HepG2 (cell line): ENCODE data around the gene GPBAR1. TPM values are rescaled to one million over a fixed set of nuclear protein-coding genes. Genes with fewer than 3 reads are reported as not detected.

Source experiments
- ATAC-seq: fragments of 200-7000 bp; cut with Tn5 transposase; 3 replicates; pipeline ENCODE4 v1.9.1; 2020; ENCODE audit warnings: mild to moderate bottlenecking, moderate library complexity
- BruUV-seq: library from RNA; stranded (reverse); fragments of 400-500 nt; replicated peaks from 2 replicates; lab custom pipeline; 2021; lab: Mats Ljungman, UMichigan
- CTCF ChIA-PET: fragments of 300-600 bp; formaldehyde crosslinking; extraction: SDS; loops from one replicate; lab custom pipeline; 2021; ENCODE audit warnings: low total read pairs, inconsistent platforms, low intra/inter-chr PET ratio; lab: Yijun Ruan, JAX
- POLR2A ChIA-PET: fragments of 350-600 bp; sonication (Branson Sonifier 250); formaldehyde crosslinking; loops from one replicate; lab custom pipeline; 2020; ENCODE audit warnings: antibody characterized with exemption, inconsistent platforms; lab: Yijun Ruan, JAX
- DNase-seq: peaks from one replicate; pipeline ENCODE4 v3.0.0-alpha.2; 2015; ENCODE audit warnings: low spot score
- FAIRE-seq: peaks from 3 replicates; lab custom pipeline; 2011; peaks lifted over from hg19 to GRCh38; lab: Jason Lieb, UNC
- H2AFZ ChIP-seq: one replicate; pipeline ENCODE4 v1.6.1; 2011; ENCODE audit warnings: low read length, inconsistent platforms
- H3K27ac ChIP-seq: fragments of 300-600 bp; 3 replicates; pipeline ENCODE4 v1.8.0; 2011; ENCODE audit warnings: mixed run types, mild to moderate bottlenecking, mixed read lengths, low read length, inconsistent platforms; ENCODE audit not compliant: insufficient read depth; ENCODE audit errors: extremely low read length
- H3K27me3 ChIP-seq, 2 experiments: fragments of 200-600 bp in 1 of 2; 2 replicates in 1 of 2; 3 replicates in 1 of 2; pipeline versions ENCODE4 v1.6.0 to v1.8.0; 2011; ENCODE audit warnings: low read length in 2 of 2, mild to moderate bottlenecking in 2 of 2, moderate library complexity in 2 of 2, inconsistent platforms in 1 of 2; ENCODE audit not compliant: insufficient read depth in 2 of 2, control insufficient read depth in 1 of 2
- H3K36me3 ChIP-seq, 2 experiments: fragments of 200-600 bp in 1 of 2; replicated peaks in 1 of 2; 2 replicates in 1 of 2; 3 replicates in 1 of 2; pipeline versions ENCODE4 v1.5.1 to v1.8.0; 2011; ENCODE audit warnings: low read length in 2 of 2, inconsistent platforms in 1 of 2; ENCODE audit not compliant: insufficient read depth in 2 of 2, control insufficient read depth in 1 of 2
- H3K4me1 ChIP-seq: 2 replicates; pipeline ENCODE4 v1.5.1; 2012; ENCODE audit warnings: low read length, inconsistent platforms; ENCODE audit not compliant: insufficient read depth
- H3K4me2 ChIP-seq: 2 replicates; pipeline ENCODE4 v1.6.0; 2011; ENCODE audit warnings: low read depth, low read length, inconsistent platforms
- H3K4me3 ChIP-seq, 3 experiments: fragments of 200-600 bp in 1 of 3; sonication (generic), shearing (Covaris generic) in 1 of 3; replicated peaks in 1 of 3; 2 replicates each; pipeline ENCODE4 v1.5.1; 2011 to 2016; ENCODE audit warnings: low read length in 3 of 3, inconsistent platforms in 2 of 3, low read depth in 2 of 3, mild to moderate bottlenecking in 2 of 3, control low read depth in 1 of 3, mixed read lengths in 1 of 3; ENCODE audit not compliant: insufficient read depth in 1 of 3
- H3K79me2 ChIP-seq: one replicate; pipeline ENCODE4 v1.6.1; 2011; ENCODE audit warnings: low read length, inconsistent platforms; ENCODE audit not compliant: insufficient read depth
- H3K9ac ChIP-seq: 2 replicates; pipeline ENCODE4 v1.6.0; 2011; ENCODE audit warnings: mild to moderate bottlenecking, low read depth, low read length, inconsistent platforms; ENCODE audit not compliant: insufficient read depth
- H3K9me3 ChIP-seq: 2 replicates; pipeline ENCODE4 v1.5.1; 2012; ENCODE audit warnings: mild to moderate bottlenecking, low read length
- H4K20me1 ChIP-seq: 2 replicates; pipeline ENCODE4 v1.6.0; 2011; ENCODE audit warnings: inconsistent platforms, mild to moderate bottlenecking, low read length, moderate library complexity; ENCODE audit not compliant: insufficient read depth
- BCL6 ChIP-seq: IDR thresholded peaks from 2 replicates; pipeline ENCODE4 v1.6.1; 2016; ENCODE audit warnings: missing genetic modification reagents, missing compliant biosample characterization
- CAMTA2 ChIP-seq: sonication (generic); formaldehyde crosslinking; IDR thresholded peaks from 2 replicates; pipeline ENCODE4 v1.4.0; 2020; ENCODE audit warnings: mild to moderate bottlenecking, missing genetic modification reagents, borderline replicate concordance
- HINFP ChIP-seq: sonication (generic); formaldehyde crosslinking; IDR thresholded peaks from 2 replicates; pipeline ENCODE4 v1.4.0; 2020; ENCODE audit warnings: low read depth, mild to moderate bottlenecking, missing genetic modification reagents
- KDM4B ChIP-seq: sonication (generic); formaldehyde crosslinking; IDR thresholded peaks from 2 replicates; pipeline ENCODE4 v1.4.0; 2020; ENCODE audit warnings: missing genetic modification reagents
- MBD4 ChIP-seq: IDR thresholded peaks from 2 replicates; pipeline ENCODE4 v1.6.1; 2012; ENCODE audit warnings: low read length, inconsistent platforms, borderline replicate concordance
- MEF2D ChIP-seq: sonication (generic); formaldehyde crosslinking; IDR thresholded peaks from 2 replicates; pipeline ENCODE4 v1.5.1; 2020; ENCODE audit warnings: mild to moderate bottlenecking, missing genetic modification reagents
- PAF1 ChIP-seq: IDR thresholded peaks from 2 replicates; pipeline ENCODE4 v1.6.1; 2016; ENCODE audit warnings: missing genetic modification reagents, missing compliant biosample characterization
- SALL2 ChIP-seq: sonication (generic); formaldehyde crosslinking; IDR thresholded peaks from 2 replicates; pipeline ENCODE4 v1.8.1; 2023; ENCODE audit warnings: mild to moderate bottlenecking, missing genetic modification reagents, inconsistent platforms
- SMAD1 ChIP-seq: sonication (generic); formaldehyde crosslinking; IDR thresholded peaks from 2 replicates; pipeline ENCODE4 v1.4.0; 2020; ENCODE audit warnings: missing genetic modification reagents, low read depth, mild to moderate bottlenecking, borderline replicate concordance
- SP4 ChIP-seq: sonication (generic); formaldehyde crosslinking; IDR thresholded peaks from 2 replicates; pipeline ENCODE4 v1.8.1; 2023; ENCODE audit warnings: mild to moderate bottlenecking, missing genetic modification reagents
- TFDP1 ChIP-seq: IDR thresholded peaks from 2 replicates; pipeline ENCODE4 v1.6.1; 2016; ENCODE audit warnings: missing compliant biosample characterization, missing genetic modification reagents, borderline replicate concordance
- TRIM24 ChIP-seq: sonication (generic); formaldehyde crosslinking; IDR thresholded peaks from 2 replicates; pipeline ENCODE4 v1.8.0; 2022; ENCODE audit warnings: mild to moderate bottlenecking, missing genetic modification reagents
- ZBTB7A ChIP-seq: sonication (generic); formaldehyde crosslinking; IDR thresholded peaks from 2 replicates; pipeline ENCODE4 v1.8.0; 2022; ENCODE audit warnings: mild to moderate bottlenecking, missing genetic modification reagents
- ZNF549 ChIP-seq: sonication (generic); formaldehyde crosslinking; IDR thresholded peaks from 2 replicates; pipeline ENCODE4 v1.5.0; 2020; ENCODE audit warnings: missing genetic modification reagents
- ZNF607 ChIP-seq: sonication (generic); formaldehyde crosslinking; IDR thresholded peaks from 2 replicates; pipeline ENCODE4 v1.5.1; 2020; ENCODE audit warnings: missing genetic modification reagents, mild to moderate bottlenecking, borderline replicate concordance
- ZNF615 ChIP-seq: sonication (generic); formaldehyde crosslinking; IDR thresholded peaks from 2 replicates; pipeline ENCODE4 v1.5.0; 2020; ENCODE audit warnings: mild to moderate bottlenecking, missing genetic modification reagents, borderline replicate concordance
- WGBS: methylation state at CpG from one replicate; pipeline ENCODE4 v1.1.6; 2017; ENCODE audit warnings: low lambda C conversion rate; 5-methylcytosine and 5-hydroxymethylcytosine counted together
- in situ Hi-C: cut with HindIII; loops from 2 replicates; pipeline ENCODE4 v1.10.0; 2017; ENCODE audit warnings: low pct_unique_long_range_greater_than_20kb; ENCODE audit not compliant: extremely low pct_ligation_motif_present
- intact Hi-C: fragments of 100-400 bp; cut with micrococcal nuclease; formaldehyde crosslinking; loops from one replicate; pipeline ENCODE4 v1.10.0; 2022; ENCODE audit not compliant: unreplicated experiment
- polyA plus RNA-seq, 8 experiments: library from polyadenylated mRNA; depleted of rRNA in 3 of 8; stranded (reverse) in 7 of 8; unstranded in 1 of 8; fragments of >200 nt; fragmentation: Illumina TruSeq in 4 of 8; extraction: Trizol in 4 of 8; gene quantifications; 2 replicates each; pipeline versions ENCODE4 v1.2.1 to v1.2.3, GENCODE V29; 2011 to 2016; ENCODE audit warnings: low read depth in 4 of 8, missing spikeins in 1 of 8, mixed read lengths in 1 of 8; ENCODE audit not compliant: insufficient read depth in 1 of 8
- total RNA-seq, 5 experiments: library from RNA; depleted of rRNA; stranded (reverse); fragments of >200 nt; fragmentation: Illumina TruSeq; extraction: Trizol; gene quantifications; 2 replicates each; pipeline ENCODE4 v1.2.3, GENCODE V29; 2016; ENCODE audit warnings: low read depth in 1 of 5
- TF ChIP-seq, protein P1 (sequence below): sonication (generic); formaldehyde crosslinking; IDR thresholded peaks from 2 replicates; pipeline ENCODE4 v1.9.0; 2021; ENCODE audit warnings: missing genetic modification reagents, borderline replicate concordance

The GPBAR1 gene
- total and polyA plus RNA-seq, 2 of the 13 experiments (the other 11 are each of a cell fraction or from before 2014, with no cell fraction given) = 0.05 to 0.09 TPM

DNA sequence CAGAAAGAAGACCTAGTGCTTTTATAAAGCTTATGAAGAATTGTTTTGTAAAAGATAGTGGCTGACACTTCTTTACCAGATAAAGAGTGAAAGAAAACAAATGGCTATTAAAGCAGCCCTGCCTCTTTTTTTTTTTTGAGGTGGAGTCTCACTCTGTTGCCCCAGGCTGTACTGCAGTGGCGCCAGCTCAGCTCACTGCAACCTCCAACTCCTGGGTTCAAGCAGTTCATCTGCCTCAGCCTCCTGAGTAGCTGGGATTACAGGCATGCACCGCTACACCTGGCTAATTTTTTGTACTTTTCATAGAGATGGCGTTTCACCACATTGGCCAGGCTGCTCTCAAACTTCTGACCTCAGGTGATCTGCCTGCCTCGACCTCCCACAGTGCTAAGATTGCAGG lies 31.0 kb upstream of the GPBAR1 start:
- H3K79me2 ChIP-seq = peaks cover 5% of the 10 kb centered on the region
- H3K27ac ChIP-seq = no peak overlapping the region
- no peaks in the 10 kb centered on the region for H3K27me3 ChIP-seq
- DNase-seq (no peak), FAIRE-seq (no peak)
- TSS peak; percentile 11 for BruUV-seq
- TF ChIP-seq MBD4 (no peak), PAF1 (CRISPR knock-in tag) (no peak), MEF2D (CRISPR knock-in tag) (no peak), SMAD1 (CRISPR knock-in tag) (no peak), SALL2 (no peak), ZBTB7A (no peak), CAMTA2 (CRISPR knock-in tag) (no peak), TFDP1 (CRISPR knock-in tag) (no peak), ZNF549 (CRISPR knock-in tag) (no peak), SP4 (no peak), TRIM24 (CRISPR knock-in tag) (no peak), HINFP (CRISPR knock-in tag) (no peak), BCL6 (no peak), ZNF615 (no peak), ZNF607 (CRISPR knock-in tag) (no peak), KDM4B (CRISPR knock-in tag) (no peak)
- TF ChIP-seq, protein P1, sequence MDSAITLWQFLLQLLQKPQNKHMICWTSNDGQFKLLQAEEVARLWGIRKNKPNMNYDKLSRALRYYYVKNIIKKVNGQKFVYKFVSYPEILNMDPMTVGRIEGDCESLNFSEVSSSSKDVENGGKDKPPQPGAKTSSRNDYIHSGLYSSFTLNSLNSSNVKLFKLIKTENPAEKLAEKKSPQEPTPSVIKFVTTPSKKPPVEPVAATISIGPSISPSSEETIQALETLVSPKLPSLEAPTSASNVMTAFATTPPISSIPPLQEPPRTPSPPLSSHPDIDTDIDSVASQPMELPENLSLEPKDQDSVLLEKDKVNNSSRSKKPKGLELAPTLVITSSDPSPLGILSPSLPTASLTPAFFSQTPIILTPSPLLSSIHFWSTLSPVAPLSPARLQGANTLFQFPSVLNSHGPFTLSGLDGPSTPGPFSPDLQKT (CRISPR knock-in tag) = no peak
- TF ChIP-seq, all 625 proteins: peak for 0
- ChIA-PET CTCF (no interaction called here), POLR2A (interaction anchor here (1.1 to 1.7 kb wide), 2 partner anchors 13 kb away, joined by 4 to 11 read pairs; partner anchors contain the start of gene ARPC2)
- Histone ChIP-seq H4K20me1 (no peaks in the 10 kb centered on the region), H3K9me3 (no peaks in the 10 kb centered on the region), H3K9ac (no peak overlapping the region), H3K36me3 (peaks cover 27 to 88% of the 10 kb centered on the region in 2 experiments), H3K4me1 (peaks cover 47% of the 10 kb centered on the region), H3K4me2 (no peak overlapping the region), H2AFZ (no peak overlapping the region), H3K4me3 (no peak overlapping the region)
- intact Hi-C loops = no loop called here
- no peak for ATAC-seq
- 100% methylated on average over 4 of the region's 4 CpGs for WGBS
- in situ Hi-C loops = no loop called here
